H1 (cell line): ENCODE data around the gene KCP. TPM values are rescaled to one million over a fixed set of nuclear protein-coding genes. Genes with fewer than 3 reads are reported as not detected.

Experiments
- SAP30 ChIP-seq: fragments of 300-600 bp; sonication (generic); IDR thresholded peaks from 2 replicates; pipeline ENCODE4 v1.7.1; 2012; ENCODE audit warnings: low read length, moderate library complexity, mild to moderate bottlenecking, inconsistent platforms; ENCODE audit not compliant: insufficient read depth, insufficient replicate concordance
- TEAD4 ChIP-seq: IDR thresholded peaks from 2 replicates; pipeline ENCODE4 v1.6.1; 2012; ENCODE audit warnings: low read depth, low read length, inconsistent platforms, mixed read lengths
- polyA plus RNA-seq, 7 experiments: library from polyadenylated mRNA; depleted of rRNA in 3 of 7; stranded (reverse) in 5 of 7; unstranded in 2 of 7; fragments of >200 nt in 5 of 7; fragments of 200-250 nt in 2 of 7; gene quantifications; 1 replicate in 5 of 7; 2 replicates in 1 of 7; 4 replicates in 1 of 7; pipeline versions ENCODE4 v1.2.1 to v1.2.3, GENCODE V29; 2011 to 2013; ENCODE audit warnings: missing spikeins in 2 of 7, mixed read lengths in 2 of 7
- total RNA-seq: library from RNA; stranded (reverse); fragmentation: NEBNext Ultra II Directional; extraction: Animal tissue kit (Norgen Biotek cat#: 25700); gene quantifications from 2 replicates; pipeline ENCODE4 v1.2.1, GENCODE V29; 2021

KCP gene
- total and polyA plus RNA-seq, 2 of the 8 experiments (the other 6 are each of a cell fraction or from before 2014, with no cell fraction given), result 1.3 to 2.0 TPM

DNA sequence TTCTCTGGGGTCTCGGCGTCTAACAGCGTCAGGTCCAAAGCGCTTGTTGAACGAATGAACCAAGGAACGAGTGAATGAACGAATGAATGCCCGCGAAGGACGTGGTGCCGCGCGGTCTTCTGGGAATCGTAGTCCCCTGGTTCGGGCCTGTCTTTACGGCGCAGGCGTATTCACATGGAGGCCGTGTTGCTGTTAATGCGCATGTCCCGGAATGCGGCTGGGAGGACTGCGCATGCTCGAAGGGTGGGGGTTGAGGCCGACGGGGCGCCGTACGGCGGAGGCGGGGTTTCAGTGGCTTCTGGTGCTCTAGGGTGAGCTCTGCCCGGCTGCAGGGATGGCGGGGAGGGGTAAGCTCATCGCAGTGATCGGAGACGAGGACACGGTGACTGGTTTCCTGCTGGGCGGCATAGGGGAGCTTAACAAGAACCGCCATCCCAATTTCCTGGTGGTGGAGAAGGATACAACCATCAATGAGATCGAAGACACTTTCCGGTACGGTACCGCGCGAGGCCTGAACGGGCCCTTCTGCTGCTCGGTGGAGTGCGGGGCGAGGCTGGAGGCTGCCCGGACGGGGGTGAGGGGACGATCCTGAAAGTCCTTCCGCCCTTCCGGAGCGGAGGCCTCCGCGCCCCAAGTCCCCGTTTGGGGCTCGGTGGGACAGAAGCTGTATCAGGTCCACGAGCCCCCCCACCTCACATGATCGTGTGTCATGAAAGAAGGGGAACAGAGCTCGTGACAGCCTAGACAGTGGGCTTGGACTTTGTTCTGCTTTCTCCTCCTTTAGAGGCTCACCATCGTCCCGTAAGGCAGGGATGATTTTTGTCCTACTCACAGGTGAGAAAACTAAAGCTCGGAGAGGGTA lies 47.7 kb downstream of the KCP start, which contains the start of gene ATP6V1F (continued):
- TF ChIP-seq SAP30 (no peak), TEAD4 (peak; percentile 91)
